SK-N-SH (cell line): Measurements from ENCODE around the gene MTHFD1L.

ENCODE experiments used
- CTCF ChIP-seq: fragments of 200-600 bp; sonication (generic); IDR thresholded peaks from 2 replicates; pipeline ENCODE4 v1.6.1; 2017; ENCODE audit warnings: antibody characterized with exemption, mild to moderate bottlenecking, moderate library complexity
- EP300 ChIP-seq, 2 experiments: IDR thresholded peaks; 2 replicates each; pipeline versions ENCODE4 v1.4.0 to v1.6.1; 2012; ENCODE audit warnings: borderline replicate concordance in 1 of 2, low read depth in 1 of 2, low read length in 1 of 2
- GABPA ChIP-seq: IDR thresholded peaks from 2 replicates; pipeline ENCODE4 v1.4.0; 2012; ENCODE audit warnings: low read depth, mild to moderate bottlenecking
- PBX3 ChIP-seq: IDR thresholded peaks from 2 replicates; pipeline ENCODE4; 2012
- POLR2AphosphoS5 ChIP-seq: IDR thresholded peaks from 2 replicates; pipeline ENCODE4 v1.6.1; 2012; ENCODE audit warnings: low read depth, low read length
- RAD21 ChIP-seq: IDR thresholded peaks from 2 replicates; pipeline ENCODE4 v1.6.1; 2012; ENCODE audit warnings: mild to moderate bottlenecking, low read length
- REST ChIP-seq: IDR thresholded peaks from 2 replicates; pipeline ENCODE4 v1.6.1; 2012; ENCODE audit warnings: mild to moderate bottlenecking, low read depth, low read length, moderate library complexity
- TAF1 ChIP-seq: IDR thresholded peaks from 2 replicates; pipeline ENCODE4 v1.6.1; 2012; ENCODE audit warnings: low read depth, mild to moderate bottlenecking, low read length, moderate library complexity, borderline replicate concordance

GRCh38 chr6:151121900-151122299 is 256.4 kb downstream of the MTHFD1L start:
- no peak for TF ChIP-seq POLR2AphosphoS5
- no peak for TF ChIP-seq PBX3
- TF ChIP-seq REST: no peak
- no peak for TF ChIP-seq GABPA
- TF ChIP-seq CTCF: no peak
- TF ChIP-seq RAD21: no peak
- TF ChIP-seq TAF1: no peak
- peak in 1 of 2 experiments; percentile 28; a peak in 1 of 4 replicates for TF ChIP-seq EP300 (IDR thresholded peaks at IDR 0.05; ENCODE audit: borderline replicate concordance in 1 of 2, low read depth in 1 of 2, low read length in 1 of 2)
